Activated naive CD4-positive, alpha-beta T cell treated with anti-CD3 and anti-CD28 coated beads for 36 hours (primary cell): ENCODE measurements around the gene KNDC1. TPM values are rescaled to one million over a fixed set of nuclear protein-coding genes. Genes with fewer than 3 reads are reported as not detected.
A peak's percentile ranks its signal among the peaks of the same experiment; 100 is the strongest.

Experiments used
- CTCF ChIA-PET: fragments of 350-600 bp; sonication (Branson Sonifier 250); formaldehyde crosslinking; loops from one replicate; lab custom pipeline; 2021; ENCODE audit warnings: antibody characterized with exemption; lab: Charles Lee
- DNase-seq: peaks from one replicate; pipeline ENCODE4 v3.0.0-alpha.2; 2020
- H3K27ac Mint-ChIP-seq: one replicate; pipeline ENCODE4 v1.8.0; 2021; ENCODE audit warnings: mild to moderate bottlenecking, mixed read lengths
- H3K27me3 Mint-ChIP-seq: one replicate; pipeline ENCODE4 v1.8.0; 2021; ENCODE audit warnings: low read depth, mixed read lengths
- H3K36me3 Mint-ChIP-seq: one replicate; pipeline ENCODE4 v1.8.0; 2021; ENCODE audit warnings: low read depth, mixed read lengths
- H3K4me1 Mint-ChIP-seq: one replicate; pipeline ENCODE4 v1.8.0; 2021; ENCODE audit warnings: low read depth, mixed read lengths
- H3K4me3 Mint-ChIP-seq: one replicate; pipeline ENCODE4 v1.8.0; 2021; ENCODE audit warnings: mild to moderate bottlenecking, moderate library complexity, mixed read lengths
- H3K9me3 Mint-ChIP-seq: one replicate; pipeline ENCODE4 v1.8.0; 2021; ENCODE audit warnings: mixed read lengths
- intact Hi-C: fragments of 100-400 bp; cut with micrococcal nuclease; formaldehyde crosslinking; loops from one replicate; pipeline ENCODE4 v1.15.1; 2023
- total RNA-seq, 2 experiments: library from RNA; stranded (reverse); gene quantifications; one replicate each; pipeline ENCODE4 v1.2.3, GENCODE V29; 2021

KNDC1 gene
- total RNA-seq, 2 experiments from 2014 or later: not detected

DNA sequence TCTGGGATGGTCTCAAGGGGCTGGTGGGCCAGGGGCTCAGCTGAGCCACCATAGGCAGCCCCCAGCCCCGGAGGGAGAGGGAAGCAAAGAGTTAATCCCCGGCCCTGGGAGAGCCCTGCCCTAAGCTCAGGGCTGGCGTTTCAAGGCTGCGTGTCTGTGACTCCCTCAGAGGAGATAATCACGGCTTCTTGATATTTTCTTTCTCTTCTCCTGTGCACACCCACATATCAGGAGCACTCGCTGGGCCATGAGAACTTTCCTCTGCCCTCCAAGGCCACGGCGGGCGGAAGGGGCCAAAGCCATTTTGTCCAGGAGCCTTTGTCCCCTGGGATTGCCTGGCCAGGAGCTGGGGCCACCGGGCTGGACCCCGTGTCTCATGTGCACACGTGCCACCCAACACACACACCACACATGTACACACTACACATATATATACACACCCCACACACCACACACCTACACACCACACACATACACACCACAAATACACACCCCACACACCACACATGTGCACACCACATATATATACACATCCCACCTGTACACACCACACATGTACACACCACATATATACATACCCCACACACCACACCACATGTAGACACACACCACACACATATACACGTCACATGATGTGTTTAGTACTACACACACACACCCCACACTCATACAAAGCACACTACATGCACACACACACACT lies 94.6 kb downstream of the KNDC1 start:
- no peak for DNase-seq
- no peak overlapping the region for H3K4me3 Mint-ChIP-seq
- peaks cover 25% of the 10 kb centered on the region for H3K4me1 Mint-ChIP-seq
- H3K27me3 Mint-ChIP-seq: no peaks in the 10 kb centered on the region
- H3K9me3 Mint-ChIP-seq: no peaks in the 10 kb centered on the region
- intact Hi-C loops: loop anchor here (5.0 kb wide), 2 partner anchors 123 to 712 kb away; partner anchors contain the start of gene PAOX
- no peak overlapping the region for H3K27ac Mint-ChIP-seq
- H3K36me3 Mint-ChIP-seq: no peaks in the 10 kb centered on the region
- CTCF ChIA-PET: no interaction called here

DNA sequence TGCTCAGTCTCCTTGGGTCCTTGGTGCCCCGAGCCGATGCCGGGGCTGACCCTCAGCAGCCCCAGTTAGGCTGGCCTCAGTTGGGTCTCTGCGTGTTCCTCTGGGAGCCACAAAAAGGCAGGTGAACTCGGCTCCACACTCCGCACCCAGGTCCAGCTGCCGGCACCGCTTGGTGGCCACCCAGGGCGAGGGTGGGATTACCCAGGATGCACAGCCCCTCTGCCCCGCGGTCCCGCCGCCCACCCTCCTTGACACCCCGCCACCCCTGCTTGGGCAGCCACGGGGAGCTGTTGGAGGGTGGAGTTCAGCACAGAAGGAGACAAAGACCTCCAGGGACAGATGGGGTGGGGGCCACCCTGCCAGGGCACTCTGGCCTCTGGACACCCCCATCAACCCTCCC lies 95.3 kb downstream of the KNDC1 start:
- no peaks in the 10 kb centered on the region for H3K9me3 Mint-ChIP-seq
- no peak overlapping the region for H3K4me3 Mint-ChIP-seq
- CTCF ChIA-PET: no interaction called here
- no peak overlapping the region for H3K27ac Mint-ChIP-seq
- no peaks in the 10 kb centered on the region for H3K36me3 Mint-ChIP-seq
- no peak for DNase-seq
- H3K4me1 Mint-ChIP-seq: peaks cover 33% of the 10 kb centered on the region
- no peaks in the 10 kb centered on the region for H3K27me3 Mint-ChIP-seq
- intact Hi-C loops: loop anchor here (5.0 kb wide), 2 partner anchors 122 to 713 kb away; partner anchors contain the start of gene PAOX

DNA sequence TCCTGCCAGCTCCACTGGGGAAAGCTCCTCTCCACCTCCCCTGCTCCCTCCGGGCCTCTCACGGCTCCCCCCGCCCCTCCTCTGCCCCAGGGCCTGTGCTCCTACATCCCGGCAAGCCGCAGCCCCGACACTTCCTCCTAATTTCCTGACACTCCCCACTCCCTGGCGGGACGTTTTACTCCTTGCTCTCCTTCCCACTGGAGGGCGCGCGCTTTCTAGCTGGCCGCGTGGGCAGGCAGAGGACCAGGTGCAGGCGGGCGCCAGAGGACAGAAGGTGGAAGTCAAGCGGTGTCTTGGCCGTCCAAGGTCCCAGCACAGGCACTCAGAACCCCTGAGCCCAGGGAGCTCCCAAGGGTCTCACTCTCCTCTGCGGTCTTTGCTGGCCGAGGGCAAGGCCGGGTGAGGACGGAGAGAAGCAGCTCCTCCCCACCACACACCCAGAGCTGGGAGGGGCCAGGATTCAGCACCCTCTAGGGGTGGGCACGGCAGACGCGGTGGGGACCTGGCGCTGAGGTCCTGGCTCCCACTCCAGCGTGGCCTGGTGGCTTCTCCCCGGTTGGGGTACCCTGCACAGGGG lies 97.6 kb downstream of the KNDC1 start:
- Mint-ChIP-seq H3K4me3 (peak overlapping the region; percentile 15), H3K27me3 (no peaks in the 10 kb centered on the region), H3K27ac (peak overlapping the region; percentile 54), H3K4me1 (peaks cover 48% of the 10 kb centered on the region), H3K9me3 (no peaks in the 10 kb centered on the region), H3K36me3 (no peaks in the 10 kb centered on the region)
- intact Hi-C loops: loop anchor here (2.0 to 5.0 kb wide), 4 partner anchors 31 to 715 kb away; partner anchors contain the start of gene PAOX
- DNase-seq: peak; percentile 59
- CTCF ChIA-PET: interaction anchor here (0.6 to 2.3 kb wide), 9 partner anchors 9 to 134 kb away, joined by 3 to 9 read pairs (median 4); partner anchors contain the start of gene ADAM8

DNA sequence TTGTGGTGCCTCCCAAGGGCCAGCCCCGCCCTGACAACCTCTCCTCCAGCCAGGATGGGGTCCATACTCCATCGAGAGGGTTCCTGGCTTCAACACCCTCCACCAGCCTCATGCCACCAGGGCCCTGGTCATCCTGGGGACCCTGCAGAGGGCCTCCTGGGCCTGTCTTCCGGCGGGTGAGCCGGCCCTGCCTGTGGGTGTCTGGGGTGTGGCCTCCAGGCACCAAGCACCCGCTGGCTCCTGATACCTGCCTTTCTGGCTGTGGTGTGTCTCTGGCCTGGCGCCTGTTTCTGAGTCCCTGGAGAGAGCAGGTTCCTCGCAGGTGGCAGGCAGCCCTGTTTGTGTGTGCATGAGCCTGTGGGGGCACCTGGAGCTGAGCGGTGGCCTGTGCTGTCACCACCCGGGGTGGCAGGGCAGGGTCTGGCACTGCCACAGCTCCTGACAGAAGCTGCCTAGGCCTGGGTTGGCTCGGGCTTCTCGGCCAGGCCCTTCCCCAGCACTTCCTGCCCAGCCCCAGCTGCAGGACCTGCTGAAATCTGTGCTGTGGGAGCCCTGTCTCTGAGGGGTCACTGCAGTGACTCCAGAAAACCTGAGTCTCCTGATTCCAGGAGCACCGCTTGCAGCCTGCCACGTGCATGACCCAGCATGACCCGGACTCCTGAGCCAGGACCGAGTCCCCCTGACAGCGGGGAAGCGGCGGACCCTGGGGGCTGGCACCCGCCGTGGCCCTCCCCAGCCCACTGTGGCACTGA lies 98.2 kb downstream of the KNDC1 start:
- peak; percentile 55 for DNase-seq
- H3K9me3 Mint-ChIP-seq: no peaks in the 10 kb centered on the region
- H3K27ac Mint-ChIP-seq: peak overlapping the region; percentile 32
- H3K36me3 Mint-ChIP-seq: peaks cover 1% of the 10 kb centered on the region
- peaks cover 51% of the 10 kb centered on the region for H3K4me1 Mint-ChIP-seq
- H3K27me3 Mint-ChIP-seq: no peaks in the 10 kb centered on the region
- intact Hi-C loops: loop anchor here (2.0 to 5.0 kb wide), 4 partner anchors 31 to 716 kb away; partner anchors contain the start of gene PAOX
- CTCF ChIA-PET: interaction anchor here (1.1 to 2.3 kb wide), 10 partner anchors 10 to 115 kb away, joined by 3 to 9 read pairs (median 6); no protein-coding TSS in a partner anchor
- H3K4me3 Mint-ChIP-seq: no peak overlapping the region

DNA sequence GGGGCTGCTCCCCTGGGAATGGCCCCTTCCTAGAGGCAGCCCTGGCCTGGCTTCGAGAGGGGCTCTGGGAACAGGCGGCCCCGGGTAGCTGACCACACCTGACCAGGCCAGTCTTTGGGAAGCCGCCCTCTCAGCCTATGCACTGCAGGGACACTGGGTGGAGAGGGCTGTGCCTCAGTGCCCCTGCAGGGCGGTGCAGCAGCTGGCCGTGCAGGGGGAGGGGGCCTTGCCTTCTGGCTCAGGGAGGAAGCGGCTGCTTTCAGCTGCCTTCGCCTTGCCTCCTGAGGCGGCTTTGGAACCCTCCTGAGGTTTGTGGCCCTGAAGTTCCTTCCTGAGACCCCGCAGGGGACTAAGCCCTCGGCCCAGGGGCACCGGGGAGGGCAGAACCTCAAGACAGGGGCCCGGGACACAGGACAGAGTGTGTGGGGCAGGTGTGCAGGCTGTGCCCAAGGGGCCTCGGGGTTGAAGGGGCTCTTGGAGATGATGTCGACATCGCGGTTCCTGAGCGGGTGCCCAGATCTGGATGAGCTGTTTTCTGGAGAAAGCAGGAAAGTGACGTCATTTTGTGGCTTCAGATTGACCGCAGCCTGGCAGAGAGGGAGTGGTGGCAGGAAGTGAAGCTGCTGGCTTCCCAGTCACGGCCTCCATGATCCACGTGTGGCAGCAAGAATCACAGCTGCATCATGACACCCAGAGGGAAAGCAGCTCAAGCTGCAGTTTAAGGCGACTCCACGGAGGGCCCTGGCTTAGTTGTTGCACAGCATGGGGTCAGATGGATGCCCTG lies 99.0 kb downstream of the KNDC1 start:
- peaks cover 3% of the 10 kb centered on the region for H3K36me3 Mint-ChIP-seq

DNA sequence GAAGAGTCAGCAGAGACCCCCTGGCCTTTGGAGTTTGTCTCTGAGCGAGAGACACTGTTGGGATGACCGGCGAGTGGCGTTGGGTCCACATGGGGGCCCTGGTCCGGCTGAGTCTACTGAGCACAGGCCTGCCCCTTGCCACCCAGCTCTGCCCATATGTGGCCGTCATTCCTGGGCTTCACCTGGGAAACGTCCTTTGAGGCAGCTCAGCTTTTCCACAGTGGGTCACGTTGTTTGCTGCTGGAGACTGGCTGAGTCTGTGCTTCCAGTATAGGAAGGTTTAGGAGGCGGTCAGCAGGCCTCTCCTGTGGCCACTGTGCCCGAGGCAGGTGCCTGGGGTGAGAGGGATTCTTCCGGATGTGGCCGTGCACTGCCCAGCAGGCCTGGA lies 99.6 kb downstream of the KNDC1 start:
- intact Hi-C loops: loop anchor here (1.0 to 5.0 kb wide), 9 partner anchors 16 to 717 kb away; partner anchors contain the start of genes PAOX, TUBGCP2 and ZNF511
- peak overlapping the region; percentile 89 for H3K27ac Mint-ChIP-seq
- H3K27me3 Mint-ChIP-seq: no peaks in the 10 kb centered on the region
- CTCF ChIA-PET: interaction anchor here (1.0 to 1.7 kb wide), 5 partner anchors 13 to 116 kb away, joined by 3 to 8 read pairs (median 4); no protein-coding TSS in a partner anchor
- DNase-seq: no peak
- H3K4me3 Mint-ChIP-seq: peak overlapping the region; percentile 58
- peaks cover 3% of the 10 kb centered on the region for H3K36me3 Mint-ChIP-seq
- H3K4me1 Mint-ChIP-seq: peaks cover 62% of the 10 kb centered on the region
- no peaks in the 10 kb centered on the region for H3K9me3 Mint-ChIP-seq

More for the DNA sequence above, 99.0 kb downstream of the KNDC1 start:
- CTCF ChIA-PET: interaction anchor here (1.0 to 1.9 kb wide), 7 partner anchors 13 to 115 kb away, joined by 3 to 8 read pairs (median 4); no protein-coding TSS in a partner anchor
- Mint-ChIP-seq H3K4me3 (peak overlapping the region; percentile 58), H3K9me3 (no peaks in the 10 kb centered on the region), H3K4me1 (peaks cover 56% of the 10 kb centered on the region), H3K27me3 (no peaks in the 10 kb centered on the region), H3K27ac (peak overlapping the region; percentile 89)
- DNase-seq: peak; percentile 98
- intact Hi-C loops: loop anchor here (1.0 to 5.0 kb wide), 9 partner anchors 16 to 717 kb away; partner anchors contain the start of genes PAOX, TUBGCP2 and ZNF511

DNA sequence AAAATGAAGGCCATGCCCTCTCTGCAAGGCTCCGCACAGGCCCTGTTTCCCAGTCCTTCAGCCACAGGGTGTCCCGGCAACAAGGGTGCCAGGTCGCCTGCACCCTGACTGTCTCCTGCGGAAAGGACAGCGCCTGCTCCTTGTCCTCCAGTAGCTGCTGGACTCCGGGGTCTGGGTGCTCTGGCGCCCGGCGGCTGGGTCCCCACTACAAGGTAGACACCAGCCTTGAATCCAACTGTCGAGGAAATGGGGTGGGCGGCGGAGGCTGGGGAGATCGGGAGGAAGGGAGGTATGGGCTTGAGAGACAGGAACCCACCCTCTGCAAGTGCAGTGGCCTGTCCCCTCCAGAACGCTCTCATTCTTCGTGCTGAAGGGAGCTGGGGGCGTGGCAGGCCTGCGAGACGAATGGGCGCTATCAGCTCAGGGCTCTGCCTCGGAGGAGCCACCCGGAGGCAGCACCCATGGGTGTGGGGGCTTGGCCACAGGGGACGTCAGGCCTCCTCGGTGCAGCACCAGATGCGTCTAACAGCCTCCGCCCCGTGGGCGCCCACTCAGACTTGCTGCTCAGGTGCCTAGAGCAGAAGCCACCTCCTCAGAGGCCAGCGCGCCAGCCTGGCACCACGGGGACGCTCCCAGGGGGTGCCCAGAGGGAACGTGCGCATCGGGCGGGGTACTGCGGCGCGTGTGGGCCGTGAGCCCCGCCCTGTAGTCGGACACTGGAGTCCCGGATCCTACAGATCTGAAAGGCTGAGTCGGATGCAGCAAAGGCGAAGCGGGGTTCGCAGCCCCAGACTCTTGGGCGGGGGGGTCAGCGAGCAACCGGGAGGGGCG lies 101.1 kb downstream of the KNDC1 start:
- intact Hi-C loops: no loop called here
- CTCF ChIA-PET: interaction anchor here (1.1 to 1.6 kb wide), 2 partner anchors 14 to 68 kb away, joined by 3 to 7 read pairs; no protein-coding TSS in a partner anchor
- Mint-ChIP-seq H3K27ac (peak overlapping the region; percentile 88), H3K9me3 (no peaks in the 10 kb centered on the region), H3K27me3 (no peaks in the 10 kb centered on the region), H3K4me3 (peak overlapping the region; percentile 82), H3K4me1 (peaks cover 75% of the 10 kb centered on the region), H3K36me3 (peaks cover 3% of the 10 kb centered on the region)
- peak; percentile 83 for DNase-seq

DNA sequence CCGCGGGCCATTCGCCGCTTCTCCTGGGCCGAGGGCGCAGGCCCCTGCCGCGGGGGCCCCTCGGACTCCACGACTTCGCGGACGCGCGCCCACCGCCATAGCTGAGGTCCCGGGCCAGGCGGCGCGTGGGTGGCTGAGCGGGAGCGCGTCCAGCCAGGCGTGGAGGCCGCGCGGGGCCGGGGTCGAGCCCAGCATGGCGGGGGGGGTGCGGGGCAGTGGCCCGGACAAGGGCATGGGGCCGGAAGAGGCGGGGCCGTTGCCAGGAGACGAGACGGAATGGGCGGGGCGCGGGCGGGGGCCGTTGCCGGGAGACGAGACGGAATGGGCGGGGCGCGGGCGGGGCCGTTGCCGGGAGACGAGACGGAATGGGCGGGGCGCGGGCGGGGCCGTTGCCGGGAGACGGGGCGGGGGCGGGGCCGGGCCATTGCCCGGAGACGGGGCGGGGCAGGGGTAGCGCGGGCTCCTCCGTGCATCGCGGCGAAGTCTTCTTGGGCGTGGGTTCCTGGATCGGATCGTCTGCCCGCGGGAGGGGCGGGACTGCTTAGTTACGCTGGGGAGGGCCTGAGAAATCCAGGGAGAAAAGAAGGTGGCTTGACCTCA lies 101.8 kb downstream of the KNDC1 start:
- H3K27ac Mint-ChIP-seq: no peak overlapping the region
- CTCF ChIA-PET: interaction anchor here (1.1 to 1.6 kb wide), 3 partner anchors 14 to 118 kb away, joined by 3 to 7 read pairs (median 4); no protein-coding TSS in a partner anchor
- H3K27me3 Mint-ChIP-seq: no peaks in the 10 kb centered on the region
- peak overlapping the region; percentile 82 for H3K4me3 Mint-ChIP-seq
- peak; percentile 87 for DNase-seq
- no peaks in the 10 kb centered on the region for H3K9me3 Mint-ChIP-seq
- intact Hi-C loops: loop anchor here (1.0 kb wide), 1 partner anchor 96 kb away; the partner anchor contains the start of gene FUOM
- H3K36me3 Mint-ChIP-seq: peaks cover 3% of the 10 kb centered on the region
- H3K4me1 Mint-ChIP-seq: peaks cover 75% of the 10 kb centered on the region

DNA sequence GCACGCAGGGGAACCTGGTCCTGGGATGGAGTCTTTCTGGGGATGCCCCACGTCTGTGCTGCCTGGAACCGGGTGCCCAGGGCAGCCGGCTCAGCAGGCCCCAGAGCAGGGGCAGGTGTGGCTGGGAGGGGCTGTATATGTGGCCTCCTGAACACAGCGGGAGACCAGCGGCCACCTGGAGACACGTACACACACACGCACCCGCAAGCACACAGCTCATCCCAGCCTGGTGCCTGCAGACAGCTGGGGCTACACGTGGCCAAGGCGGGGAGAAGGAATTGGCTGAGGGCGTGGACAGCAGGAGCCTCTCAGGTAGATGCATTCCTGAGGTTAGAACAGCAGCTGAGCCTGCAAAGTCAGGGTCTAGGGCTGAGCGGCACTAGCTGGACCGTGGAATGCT lies 102.7 kb downstream of the KNDC1 start:
- no peak overlapping the region for H3K27ac Mint-ChIP-seq
- H3K9me3 Mint-ChIP-seq: no peaks in the 10 kb centered on the region
- no peaks in the 10 kb centered on the region for H3K27me3 Mint-ChIP-seq
- H3K4me1 Mint-ChIP-seq: peaks cover 66% of the 10 kb centered on the region
- H3K4me3 Mint-ChIP-seq: no peak overlapping the region
- H3K36me3 Mint-ChIP-seq: peaks cover 3% of the 10 kb centered on the region
- CTCF ChIA-PET: interaction anchor here (0.6 to 1.3 kb wide), 3 partner anchors 9 to 119 kb away, joined by 3 to 6 read pairs (median 4); no protein-coding TSS in a partner anchor
- no peak for DNase-seq
- intact Hi-C loops: loop anchor here (1.0 kb wide), 1 partner anchor 96 kb away; the partner anchor contains the start of gene FUOM

DNA sequence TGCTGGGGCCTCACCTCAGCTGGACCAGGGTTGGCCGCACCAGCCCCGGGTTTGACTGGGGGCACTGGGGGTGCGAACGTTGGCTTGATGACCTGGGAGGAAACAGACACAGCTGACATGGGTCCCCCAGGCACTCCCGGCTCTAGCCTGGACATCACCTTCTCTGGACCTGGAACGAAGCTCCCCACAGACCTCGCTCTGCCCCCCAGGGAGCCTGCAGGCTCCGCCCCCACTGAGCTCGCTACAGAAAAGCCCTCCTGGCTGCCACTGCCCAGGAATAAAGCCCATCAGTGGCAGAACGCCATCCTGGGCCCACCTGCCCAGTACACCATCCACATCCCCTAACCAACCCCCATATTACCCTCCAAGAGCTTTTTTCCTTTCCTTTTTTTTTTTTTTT lies 103.7 kb downstream of the KNDC1 start:
- intact Hi-C loops: no loop called here
- no peaks in the 10 kb centered on the region for H3K9me3 Mint-ChIP-seq
- peaks cover 59% of the 10 kb centered on the region for H3K4me1 Mint-ChIP-seq
- H3K4me3 Mint-ChIP-seq: no peak overlapping the region
- H3K27me3 Mint-ChIP-seq: no peaks in the 10 kb centered on the region
- CTCF ChIA-PET: interaction anchor here (0.6 to 1.2 kb wide), 3 partner anchors 11 to 66 kb away, joined by 4 to 6 read pairs (median 5); no protein-coding TSS in a partner anchor
- no peak overlapping the region for H3K27ac Mint-ChIP-seq
- peaks cover 3% of the 10 kb centered on the region for H3K36me3 Mint-ChIP-seq
- no peak for DNase-seq
